Kidney (tissue), 14 donors: Measurements from ENCODE around the gene FIBCD1. TPM values are rescaled to one million over a fixed set of nuclear protein-coding genes. Genes with fewer than 3 reads are reported as not detected.
"Not testable (repeated sequence)": the region's sequence is repeated elsewhere in the genome, so short reads cannot be mapped to it uniquely, and the experiment has no call there.

Experiments
- DNase-seq, 5 donors: peaks; one replicate each; pipeline ENCODE4 v3.0.0-alpha.2; 2013 to 2020
- FAIRE-seq: peaks from 2 replicates; lab custom pipeline; 2012; peaks lifted over from hg19 to GRCh38; lab: Jason Lieb, UNC
- H3K27ac ChIP-seq, 2 donors: one replicate each; pipeline ENCODE4 v1.7.0; 2013; ENCODE audit warnings: low read depth in 2 of 2, low read length in 2 of 2, inconsistent platforms in 1 of 2
- H3K27me3 ChIP-seq: one replicate; pipeline ENCODE4 v1.7.1; 2013; ENCODE audit warnings: low read length, inconsistent platforms; ENCODE audit not compliant: control insufficient read depth, insufficient read depth
- H3K36me3 ChIP-seq, 3 donors: one replicate each; pipeline versions ENCODE4 v1.7.0 to v1.7.1; 2013; ENCODE audit warnings: low read length in 3 of 3, control low read depth in 1 of 3, inconsistent platforms in 1 of 3; ENCODE audit not compliant: insufficient read depth in 3 of 3, control insufficient read depth in 2 of 3
- H3K4me1 ChIP-seq, 3 donors: one replicate each; pipeline versions ENCODE4 v1.7.0 to v1.7.1; 2013; ENCODE audit warnings: low read length in 3 of 3, inconsistent platforms in 1 of 3, low read depth in 1 of 3; ENCODE audit not compliant: control insufficient read depth in 2 of 3, insufficient read depth in 2 of 3
- H3K4me3 ChIP-seq, 3 donors: one replicate each; pipeline versions ENCODE4 v1.7.0 to v1.8.1; 2013; ENCODE audit warnings: low read length in 3 of 3, control low read depth in 1 of 3, inconsistent platforms in 1 of 3
- H3K9ac ChIP-seq, 3 donors: one replicate each; pipeline versions ENCODE4 v1.7.0 to v1.7.1; 2013; ENCODE audit warnings: low read length in 3 of 3, control low read depth in 1 of 3, inconsistent platforms in 1 of 3
- H3K9me3 ChIP-seq, 3 donors: one replicate each; pipeline versions ENCODE4 v1.7.0 to v1.7.1; 2013; ENCODE audit warnings: low read length in 3 of 3, control low read depth in 1 of 3, inconsistent platforms in 1 of 3; ENCODE audit not compliant: control insufficient read depth in 2 of 3, insufficient read depth in 1 of 3
- intact Hi-C: fragments of 100-400 bp; cut with DNase I; formaldehyde crosslinking; loops from one replicate; pipeline ENCODE4 v1.11.1; 2022
- polyA plus RNA-seq: library from polyadenylated mRNA; stranded (reverse); fragments of 350-450 nt; fragmentation: Illumina TruSeq; extraction: RNeasy Lipid Tissue Mini Kit (QIAGEN cat#74804); gene quantifications from one replicate; pipeline ENCODE4 v1.2.3, GENCODE V29; 2014; ENCODE audit warnings: low read depth, low replicate concordance; ENCODE audit not compliant: insufficient read depth
- total RNA-seq: library from RNA; stranded (reverse); fragmentation: NEBNext Ultra II Directional; extraction: Animal tissue kit (Norgen Biotek cat#: 25700); gene quantifications from one replicate; pipeline ENCODE4 v1.2.1, GENCODE V29; 2021
- TF ChIP-seq, protein P1 (sequence below): IDR thresholded peaks from 3 replicates; pipeline ENCODE4 v1.5.1; 2012; ENCODE audit warnings: mild to moderate bottlenecking, moderate library complexity, borderline replicate concordance; ENCODE audit not compliant: insufficient read depth; ENCODE audit errors: extremely low read depth
- donor health status: control.
- donor health status: control.
- donor health status: control.
- donor health status: control.
- donor health status: control.
- donor health status: DM: yes; HTN: yes; CAD: no.
- donor health status: Normal renal cell carcinoma (clear cell type).

FIBCD1 gene
- total and polyA plus RNA-seq, 2 donors from 2014 or later = 0.25 TPM; not detected in 1

GRCh38 chr9:130911254-130912049 is 27.6 kb downstream of the FIBCD1 start:
- FAIRE-seq (no peak), DNase-seq (no peak)
- H3K9ac ChIP-seq = no peak overlapping the region
- TF ChIP-seq, protein P1, sequence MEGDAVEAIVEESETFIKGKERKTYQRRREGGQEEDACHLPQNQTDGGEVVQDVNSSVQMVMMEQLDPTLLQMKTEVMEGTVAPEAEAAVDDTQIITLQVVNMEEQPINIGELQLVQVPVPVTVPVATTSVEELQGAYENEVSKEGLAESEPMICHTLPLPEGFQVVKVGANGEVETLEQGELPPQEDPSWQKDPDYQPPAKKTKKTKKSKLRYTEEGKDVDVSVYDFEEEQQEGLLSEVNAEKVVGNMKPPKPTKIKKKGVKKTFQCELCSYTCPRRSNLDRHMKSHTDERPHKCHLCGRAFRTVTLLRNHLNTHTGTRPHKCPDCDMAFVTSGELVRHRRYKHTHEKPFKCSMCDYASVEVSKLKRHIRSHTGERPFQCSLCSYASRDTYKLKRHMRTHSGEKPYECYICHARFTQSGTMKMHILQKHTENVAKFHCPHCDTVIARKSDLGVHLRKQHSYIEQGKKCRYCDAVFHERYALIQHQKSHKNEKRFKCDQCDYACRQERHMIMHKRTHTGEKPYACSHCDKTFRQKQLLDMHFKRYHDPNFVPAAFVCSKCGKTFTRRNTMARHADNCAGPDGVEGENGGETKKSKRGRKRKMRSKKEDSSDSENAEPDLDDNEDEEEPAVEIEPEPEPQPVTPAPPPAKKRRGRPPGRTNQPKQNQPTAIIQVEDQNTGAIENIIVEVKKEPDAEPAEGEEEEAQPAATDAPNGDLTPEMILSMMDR = no peak
- H3K4me1 ChIP-seq = no peaks in the 10 kb centered on the region
- no peak overlapping the region for H3K27ac ChIP-seq
- no peaks in the 10 kb centered on the region for H3K9me3 ChIP-seq
- H3K27me3 ChIP-seq = no peaks in the 10 kb centered on the region
- no peaks in the 10 kb centered on the region for H3K36me3 ChIP-seq
- intact Hi-C loops = no loop called here
- H3K4me3 ChIP-seq = no peak overlapping the region

DNA sequence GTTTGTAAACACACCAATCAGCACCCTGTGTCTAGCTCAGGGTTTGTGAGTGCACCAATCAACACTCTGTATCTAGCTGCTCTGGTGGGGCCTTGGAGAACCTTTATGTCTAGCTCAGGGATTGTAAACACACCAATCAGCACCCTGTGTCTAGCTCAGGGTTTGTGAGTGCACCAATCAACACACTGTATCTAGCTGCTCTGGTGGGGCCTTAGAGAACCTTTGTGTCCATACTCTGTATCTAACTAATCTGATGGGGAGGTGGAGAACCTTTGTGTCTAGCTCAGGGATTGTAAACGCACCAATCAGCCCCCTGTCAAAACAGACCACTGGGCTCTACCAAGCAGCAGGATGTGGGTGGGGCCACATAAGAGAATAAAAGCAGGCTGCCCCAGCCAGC is 28.4 kb downstream of the FIBCD1 start:
- H3K9ac ChIP-seq, H3K9me3 ChIP-seq, FAIRE-seq, H3K36me3 ChIP-seq, H3K4me1 ChIP-seq, H3K27ac ChIP-seq, H3K4me3 ChIP-seq, intact Hi-C loops, DNase-seq, H3K27me3 ChIP-seq: not testable (repeated sequence)

DNA sequence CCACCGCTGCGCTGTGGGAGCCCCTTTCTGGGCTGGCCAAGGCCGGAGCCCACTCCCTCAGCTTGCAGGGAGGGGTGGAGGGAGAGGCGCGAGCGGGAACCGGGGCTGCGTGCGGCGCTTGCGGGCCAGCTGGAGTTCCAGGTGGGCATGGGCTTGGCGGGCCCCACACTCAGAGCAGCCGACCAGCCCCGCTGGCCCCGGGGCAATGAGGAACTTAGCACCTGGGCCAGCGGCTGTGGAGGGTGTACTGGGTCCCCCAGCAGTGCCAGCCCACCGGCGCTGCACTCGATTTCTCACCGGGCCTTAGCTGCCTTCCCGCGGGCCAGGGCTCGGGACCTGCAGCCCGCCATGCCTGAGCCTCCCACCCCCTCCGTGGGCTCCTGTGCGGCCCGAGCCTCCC is 29.0 kb downstream of the FIBCD1 start:
- H3K36me3 ChIP-seq, H3K9me3 ChIP-seq, H3K4me1 ChIP-seq, intact Hi-C loops, H3K27ac ChIP-seq, H3K27me3 ChIP-seq, DNase-seq, FAIRE-seq, H3K9ac ChIP-seq, H3K4me3 ChIP-seq: not testable (repeated sequence)

GRCh38 chr9:130908878-130909355 is 30.1 kb downstream of the FIBCD1 start:
- Histone ChIP-seq H3K27ac (no peak overlapping the region), H3K4me3 (no peak overlapping the region), H3K27me3 (no peaks in the 10 kb centered on the region), H3K9me3 (no peaks in the 10 kb centered on the region), H3K36me3 (no peaks in the 10 kb centered on the region), H3K9ac (no peak overlapping the region), H3K4me1 (no peaks in the 10 kb centered on the region)
- intact Hi-C loops = no loop called here
- TF ChIP-seq, protein P1 = no peak
- FAIRE-seq = no peak
- DNase-seq = no peak
